Adipocyte (in vitro differentiated cells): ENCODE results near the gene XXYLT1.
A peak's percentile ranks its signal among the peaks of the same experiment; 100 is the strongest.

Experiments
- DNase-seq: peaks from one replicate; pipeline ENCODE4 v3.0.0-alpha.2; 2015; ENCODE audit warnings: low read depth
- H3K27me3 ChIP-seq: replicated peaks from 2 replicates; pipeline ENCODE4 v1.7.0; 2013; ENCODE audit warnings: mild to moderate bottlenecking, low read length, moderate library complexity; ENCODE audit not compliant: control insufficient read depth, insufficient read depth
- H3K36me3 ChIP-seq: 2 replicates; pipeline ENCODE4 v1.7.0; 2013; ENCODE audit warnings: low read length, mild to moderate bottlenecking, moderate library complexity; ENCODE audit not compliant: control insufficient read depth, insufficient read depth, severe bottlenecking
- H3K4me1 ChIP-seq: 2 replicates; pipeline ENCODE4 v1.7.0; 2013; ENCODE audit warnings: mild to moderate bottlenecking, low read length, moderate library complexity; ENCODE audit not compliant: control insufficient read depth, insufficient read depth
- H3K4me3 ChIP-seq: 2 replicates; pipeline ENCODE4 v1.7.0; 2013; ENCODE audit warnings: mild to moderate bottlenecking, low read length, moderate library complexity
- H3K9ac ChIP-seq: 2 replicates; pipeline ENCODE4 v1.7.0; 2013; ENCODE audit warnings: mild to moderate bottlenecking, low read length, moderate library complexity
- H3K9me3 ChIP-seq: 2 replicates; pipeline ENCODE4 v1.7.0; 2013; ENCODE audit warnings: mild to moderate bottlenecking, low read length, moderate library complexity; ENCODE audit not compliant: control insufficient read depth

The XXYLT1 gene

GRCh38 chr3:195285372-195285771, 14.4 kb upstream of the XXYLT1 start:
- no peaks in the 10 kb centered on the region for H3K9me3 ChIP-seq
- no peaks in the 10 kb centered on the region for H3K27me3 ChIP-seq
- DNase-seq = no peak
- peaks cover 85% of the 10 kb centered on the region for H3K36me3 ChIP-seq
- no peak overlapping the region for H3K4me3 ChIP-seq
- peaks cover 3% of the 10 kb centered on the region for H3K4me1 ChIP-seq
- H3K9ac ChIP-seq = no peak overlapping the region

- Histone ChIP-seq H3K9me3 (no peaks in the 10 kb centered on the region), H3K27me3 (no peaks in the 10 kb centered on the region), H3K4me3 (no peak overlapping the region), H3K9ac (no peak overlapping the region), H3K4me1 (peaks cover 3% of the 10 kb centered on the region), H3K36me3 (peaks cover 82% of the 10 kb centered on the region)
- no peak for DNase-seq
Observed at GRCh38 chr3:195284842-195285241, 13.9 kb upstream of the XXYLT1 start.

- Histone ChIP-seq H3K27me3 (no peaks in the 10 kb centered on the region), H3K9ac (no peak overlapping the region), H3K4me3 (no peak overlapping the region), H3K36me3 (peaks cover 78% of the 10 kb centered on the region), H3K9me3 (no peaks in the 10 kb centered on the region), H3K4me1 (peaks cover 3% of the 10 kb centered on the region)
- DNase-seq = no peak
Observed at GRCh38 chr3:195282961-195283360, 12.0 kb upstream of the XXYLT1 start.

GRCh38 chr3:195274259-195274966, 3.5 kb upstream of the XXYLT1 start:
- no peak overlapping the region for H3K4me3 ChIP-seq
- H3K9me3 ChIP-seq = no peaks in the 10 kb centered on the region
- H3K9ac ChIP-seq = no peak overlapping the region
- peaks cover 38% of the 10 kb centered on the region for H3K36me3 ChIP-seq
- DNase-seq = no peak
- no peaks in the 10 kb centered on the region for H3K27me3 ChIP-seq
- H3K4me1 ChIP-seq = peaks cover 14% of the 10 kb centered on the region

GRCh38 chr3:195271410-195272243, 668 bp upstream of the XXYLT1 start:
- Histone ChIP-seq H3K9me3 (no peaks in the 10 kb centered on the region), H3K27me3 (no peaks in the 10 kb centered on the region)
- DNase-seq = peak; percentile 96

GRCh38 chr3:195270079-195270816, 711 bp downstream of the XXYLT1 start:
- Histone ChIP-seq H3K27me3 (no peaks in the 10 kb centered on the region), H3K4me1 (peaks cover 16% of the 10 kb centered on the region), H3K9ac (peak overlapping the region; percentile 93), H3K4me3 (peak overlapping the region; percentile 95), H3K36me3 (peaks cover 6% of the 10 kb centered on the region), H3K9me3 (no peaks in the 10 kb centered on the region)
- peak; percentile 65 for DNase-seq

More at GRCh38 chr3:195271410-195272243, 668 bp upstream of the XXYLT1 start:
- H3K36me3 ChIP-seq = peaks cover 14% of the 10 kb centered on the region
- H3K4me3 ChIP-seq = peak overlapping the region; percentile 95
- peaks cover 16% of the 10 kb centered on the region for H3K4me1 ChIP-seq
- H3K9ac ChIP-seq = peak overlapping the region; percentile 93

- DNase-seq = no peak
Observed at GRCh38 chr3:195269375-195270078, 1.4 kb downstream of the XXYLT1 start.

GRCh38 chr3:195268576-195269309, 2.2 kb downstream of the XXYLT1 start:
- Histone ChIP-seq H3K9ac (no peak overlapping the region), H3K4me1 (peaks cover 16% of the 10 kb centered on the region), H3K4me3 (no peak overlapping the region), H3K36me3 (no peaks in the 10 kb centered on the region), H3K27me3 (no peaks in the 10 kb centered on the region), H3K9me3 (no peaks in the 10 kb centered on the region)
- no peak for DNase-seq

More at GRCh38 chr3:195269375-195270078, 1.4 kb downstream of the XXYLT1 start:
- H3K9me3 ChIP-seq = no peaks in the 10 kb centered on the region
- H3K4me3 ChIP-seq = peak overlapping the region; percentile 95
- peak overlapping the region; percentile 93 for H3K9ac ChIP-seq
- H3K36me3 ChIP-seq = peaks cover 5% of the 10 kb centered on the region
- peaks cover 16% of the 10 kb centered on the region for H3K4me1 ChIP-seq
- H3K27me3 ChIP-seq = no peaks in the 10 kb centered on the region

- no peak for DNase-seq
- Histone ChIP-seq H3K27me3 (no peaks in the 10 kb centered on the region), H3K4me1 (peaks cover 15% of the 10 kb centered on the region), H3K9me3 (no peaks in the 10 kb centered on the region), H3K9ac (no peak overlapping the region), H3K36me3 (no peaks in the 10 kb centered on the region), H3K4me3 (no peak overlapping the region)
Observed at GRCh38 chr3:195267096-195267495, 3.9 kb downstream of the XXYLT1 start.

GRCh38 chr3:195266428-195266827, 4.5 kb downstream of the XXYLT1 start:
- Histone ChIP-seq H3K27me3 (no peaks in the 10 kb centered on the region), H3K9me3 (no peaks in the 10 kb centered on the region), H3K4me3 (no peak overlapping the region), H3K9ac (no peak overlapping the region), H3K36me3 (no peaks in the 10 kb centered on the region), H3K4me1 (peaks cover 10% of the 10 kb centered on the region)
- DNase-seq = no peak
